ENCODE measurements around the gene BPIFB2.

BPIFB2 gene

GRCh38 chr20:33023439-33024242 is 16.1 kb downstream of the BPIFB2 start:
- no peak for DNase-seq

- DNase-seq: no peak
Measured at GRCh38 chr20:33024243-33024560, 16.7 kb downstream of the BPIFB2 start.

DNA sequence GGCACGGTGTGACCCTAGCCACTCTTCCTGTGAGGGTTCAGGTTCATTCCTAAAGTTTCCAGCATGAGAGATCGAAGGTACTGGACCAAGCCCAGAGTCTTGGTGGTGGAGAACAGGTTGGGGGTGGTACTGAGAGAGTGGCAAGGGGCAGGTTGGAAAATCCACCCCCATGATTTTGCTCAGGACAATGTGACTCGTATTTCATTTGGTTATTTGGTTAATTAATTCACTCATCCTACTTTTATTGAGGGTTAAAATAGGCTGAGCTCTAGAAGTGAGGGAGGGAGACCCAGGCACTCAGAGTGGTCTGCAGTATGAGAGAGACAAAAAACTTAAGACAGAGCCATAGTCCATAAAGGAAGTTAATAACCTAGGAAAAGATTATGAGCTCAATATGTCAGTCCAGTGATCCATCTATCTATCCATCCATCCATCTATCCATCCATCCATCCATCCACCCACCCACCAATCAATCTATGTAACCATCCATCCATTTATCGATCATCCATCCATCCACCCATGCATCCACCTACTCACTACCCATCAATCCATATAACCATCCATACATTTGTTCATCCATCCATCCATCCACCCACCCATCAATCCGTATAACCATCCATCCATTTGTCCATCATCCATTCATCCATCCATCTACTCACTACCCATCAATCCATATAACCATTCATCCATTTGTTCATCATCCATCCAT is 17.3 kb downstream of the BPIFB2 start:
- DNase-seq: no peak

GRCh38 chr20:33025318-33025876 is 17.9 kb downstream of the BPIFB2 start:
- no peak for DNase-seq

DNA sequence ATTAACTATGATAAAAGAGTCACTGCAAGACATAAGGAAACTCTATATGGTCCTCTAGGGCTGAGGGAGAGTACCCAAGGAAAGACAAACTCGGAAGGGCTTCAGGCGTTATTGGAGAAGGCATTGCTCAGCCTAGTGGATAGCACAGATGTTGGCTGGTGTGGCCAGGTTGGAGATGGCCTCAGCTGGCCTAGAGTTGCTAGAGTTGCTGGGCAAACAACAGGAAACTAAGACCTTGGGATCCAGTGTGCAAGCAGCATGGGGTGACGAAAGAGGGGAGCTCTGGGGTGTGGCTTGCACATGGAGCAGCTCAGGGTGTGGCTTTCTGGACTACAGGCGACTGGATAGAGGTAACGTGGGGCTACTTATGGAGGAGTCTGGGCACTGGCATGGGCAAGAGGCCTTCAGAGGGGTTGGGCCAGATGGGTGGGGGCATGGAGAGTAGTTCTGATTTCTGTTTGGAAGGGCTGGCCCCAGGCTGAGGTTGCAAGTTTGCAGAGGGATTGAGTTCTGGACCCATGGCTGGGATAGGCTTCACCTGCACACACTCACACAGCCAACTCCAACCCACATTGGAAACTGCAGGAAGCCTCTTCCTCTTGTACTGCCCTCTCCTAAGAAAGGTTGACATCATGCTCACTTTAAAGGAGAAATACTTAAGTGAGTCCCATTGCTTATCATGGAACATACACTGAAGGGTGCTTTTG is 18.7 kb downstream of the BPIFB2 start:
- no peak for DNase-seq

- DNase-seq: no peak
Measured at GRCh38 chr20:33026779-33027759, 19.6 kb downstream of the BPIFB2 start.

DNA sequence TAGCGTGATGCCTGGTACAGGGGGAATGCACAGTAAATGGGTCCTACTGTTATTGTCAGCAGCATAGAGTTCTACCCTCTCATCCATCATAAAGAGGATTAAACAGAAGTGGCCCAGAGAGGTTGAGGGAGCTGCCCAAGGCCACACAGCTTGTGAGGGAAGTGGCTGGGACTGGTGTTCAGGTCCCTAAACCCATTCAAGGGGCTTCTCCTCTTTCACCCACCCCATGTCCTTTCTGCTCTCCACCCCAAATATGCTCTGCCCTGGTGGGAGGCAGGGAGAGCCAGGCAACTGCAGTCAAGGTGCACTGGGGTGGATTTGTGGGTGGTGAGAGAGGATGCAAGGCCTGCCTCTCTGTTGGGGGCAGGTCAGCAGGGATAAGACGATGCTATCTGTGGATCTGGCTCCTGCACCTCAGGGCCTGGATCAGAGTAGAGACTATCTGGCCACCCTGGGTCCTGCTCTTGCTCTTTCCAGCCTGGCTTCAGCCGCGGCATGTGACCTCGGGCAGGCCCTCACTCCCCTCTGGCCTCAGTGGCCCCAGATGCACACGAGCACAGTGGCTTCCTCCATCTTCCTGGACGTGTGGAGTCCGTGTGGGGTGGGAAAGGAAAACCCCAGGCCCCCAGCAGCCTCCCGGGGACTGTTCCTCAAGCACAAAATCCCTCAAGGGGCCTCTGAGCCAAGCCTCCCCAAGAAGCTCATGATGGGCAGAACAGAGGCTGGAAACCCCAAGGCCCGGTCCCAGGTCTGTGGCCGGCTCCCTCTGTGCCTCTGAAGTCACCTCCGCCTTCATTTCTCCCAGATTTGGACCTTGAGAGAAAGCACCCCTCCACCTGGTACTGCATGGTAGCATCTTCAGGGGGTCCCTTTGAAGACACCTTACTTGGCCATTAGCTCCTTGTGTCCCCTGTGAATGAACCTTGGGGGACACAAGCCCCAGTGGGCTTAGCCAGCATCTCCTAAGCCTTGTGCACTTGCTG is 20.6 kb downstream of the BPIFB2 start:
- no peak for DNase-seq

- no peak for DNase-seq
Measured at GRCh38 chr20:33028875-33029274, 21.4 kb downstream of the BPIFB2 start.

DNA sequence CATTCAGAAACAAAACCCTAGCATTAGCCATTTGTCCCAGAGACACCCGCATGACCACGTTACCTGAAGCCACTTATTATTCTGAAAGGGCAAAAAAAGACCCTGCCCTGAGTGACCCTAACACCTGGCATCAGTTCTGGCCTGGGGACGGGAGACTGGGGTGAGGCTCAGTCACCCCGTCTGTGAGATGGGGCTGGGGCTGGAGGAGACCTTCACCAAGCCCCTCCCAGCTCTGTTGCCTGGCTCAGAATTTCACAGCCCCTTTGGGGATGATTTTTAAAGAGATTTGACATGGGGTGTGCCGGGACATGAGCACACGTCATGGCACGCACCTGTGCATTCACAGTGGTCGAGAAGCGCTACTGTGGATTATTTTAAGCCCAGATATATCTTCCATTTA is 22.6 kb downstream of the BPIFB2 start:
- no peak for DNase-seq

DNA sequence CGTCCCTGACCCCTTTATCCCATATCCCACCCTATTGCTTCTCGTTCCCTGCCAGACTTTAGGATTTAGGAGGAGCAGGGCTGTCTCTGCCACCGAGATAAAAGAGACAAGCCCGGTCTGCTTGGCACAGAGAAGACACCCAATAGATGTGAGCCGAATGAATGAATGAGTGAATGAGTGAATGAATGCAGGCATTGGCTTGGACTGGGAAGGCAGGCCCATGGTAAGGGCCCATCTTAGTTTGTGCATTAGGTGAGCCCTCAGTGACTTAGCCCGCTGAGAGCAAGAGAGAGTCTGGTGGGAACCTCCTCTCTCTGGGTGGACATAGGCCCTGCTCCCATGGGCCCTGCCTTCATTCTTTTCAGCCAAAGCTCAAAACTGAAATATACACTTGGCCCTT is 23.1 kb downstream of the BPIFB2 start:
- no peak for DNase-seq

DNA sequence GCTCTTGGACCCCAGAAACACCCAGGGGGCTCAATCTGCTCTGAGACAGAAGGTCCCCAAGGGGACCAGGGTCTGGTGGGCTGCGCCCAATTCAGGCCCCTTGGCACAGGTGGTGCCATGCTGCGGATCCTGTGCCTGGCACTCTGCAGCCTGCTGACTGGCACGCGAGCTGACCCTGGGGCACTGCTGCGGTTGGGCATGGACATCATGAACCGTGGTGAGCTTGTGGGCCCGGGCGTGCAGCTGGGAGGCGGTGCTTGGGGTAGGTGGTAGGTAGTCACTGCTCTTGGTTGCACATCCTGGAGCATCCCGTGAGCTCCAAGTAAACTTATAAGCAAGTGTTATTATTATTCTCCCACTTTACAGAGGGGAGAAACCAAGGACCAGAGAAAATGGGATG is 24.0 kb downstream of the BPIFB2 start, which contains the start of gene BPIFB6:
TSS of gene BPIFB6 (plus strand) at position 118 of the 400 bp plus-strand sequence. CDS start at position 118, 0 bp downstream.
- DNase-seq: no peak

DNA sequence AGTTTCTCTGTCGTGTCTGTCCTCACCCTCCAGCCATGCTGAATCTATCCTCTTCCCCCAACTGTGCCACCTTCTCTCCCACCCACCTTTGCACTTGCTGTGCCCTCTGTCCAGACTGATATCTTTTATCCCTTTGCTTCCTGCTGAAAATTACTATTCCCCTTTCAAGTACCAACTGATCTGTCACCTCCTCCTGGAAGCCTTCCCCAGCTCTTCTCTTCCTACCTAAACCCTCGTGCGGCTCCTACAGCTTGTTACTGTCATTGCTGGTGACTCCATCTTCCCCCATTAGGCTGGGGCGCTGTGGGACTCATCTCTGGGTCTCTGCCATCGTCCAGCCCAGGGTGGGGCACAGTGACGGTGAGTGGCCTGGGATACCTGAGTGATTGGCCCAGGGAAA is 25.1 kb downstream of the BPIFB2 start:
- DNase-seq: no peak

- DNase-seq: no peak
Measured at GRCh38 chr20:33033381-33033780, 25.9 kb downstream of the BPIFB2 start.

DNA sequence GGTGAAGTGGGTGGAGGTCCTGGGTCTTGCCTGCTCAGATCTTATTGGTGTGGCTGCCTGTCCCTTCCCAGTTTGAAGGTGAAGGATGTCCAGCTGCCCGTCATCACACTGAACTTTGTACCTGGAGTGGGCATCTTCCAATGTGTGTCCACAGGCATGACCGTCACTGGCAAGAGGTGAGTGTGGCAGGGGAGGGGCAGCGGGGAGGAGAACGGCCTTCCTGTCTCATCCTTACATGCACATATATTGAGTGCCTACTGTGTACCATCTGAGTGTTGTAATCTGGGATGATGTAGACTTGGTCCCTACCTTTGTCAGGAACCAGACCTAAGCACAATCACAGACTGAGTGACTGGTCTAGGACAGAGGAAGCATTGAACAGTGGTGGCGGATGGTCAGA is 26.6 kb downstream of the BPIFB2 start:
- DNase-seq: no peak

DNA sequence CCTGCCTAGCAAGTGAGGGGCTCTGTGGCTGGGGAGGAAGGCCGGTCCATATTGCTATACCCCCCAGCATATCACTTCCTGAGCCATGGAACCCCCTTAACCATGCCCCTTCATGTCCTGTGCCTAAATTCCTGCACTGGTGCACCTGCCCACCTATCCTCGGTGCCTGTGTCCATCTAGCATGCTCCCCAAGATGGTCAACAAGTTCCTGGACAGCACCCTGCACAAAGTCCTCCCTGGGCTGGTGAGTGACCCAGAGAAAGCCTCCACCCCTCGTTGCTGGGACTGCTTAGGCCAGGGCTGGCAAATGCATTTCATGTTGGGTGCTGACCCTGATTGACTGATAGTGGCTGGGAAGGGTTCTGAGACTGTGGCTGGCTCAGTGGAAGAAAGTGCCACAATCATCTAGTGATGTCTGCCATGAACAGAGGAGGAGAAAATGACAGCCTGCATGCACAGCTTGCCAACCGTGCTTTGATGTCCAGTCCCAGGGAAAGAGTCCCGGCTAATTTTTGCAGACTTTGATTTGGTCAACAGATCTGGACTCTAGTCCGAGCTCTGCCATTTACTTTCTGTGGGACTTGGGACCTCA is 27.5 kb downstream of the BPIFB2 start:
- DNase-seq: no peak

GRCh38 chr20:33037456-33037855 is 30.0 kb downstream of the BPIFB2 start:
- DNase-seq: no peak

DNA sequence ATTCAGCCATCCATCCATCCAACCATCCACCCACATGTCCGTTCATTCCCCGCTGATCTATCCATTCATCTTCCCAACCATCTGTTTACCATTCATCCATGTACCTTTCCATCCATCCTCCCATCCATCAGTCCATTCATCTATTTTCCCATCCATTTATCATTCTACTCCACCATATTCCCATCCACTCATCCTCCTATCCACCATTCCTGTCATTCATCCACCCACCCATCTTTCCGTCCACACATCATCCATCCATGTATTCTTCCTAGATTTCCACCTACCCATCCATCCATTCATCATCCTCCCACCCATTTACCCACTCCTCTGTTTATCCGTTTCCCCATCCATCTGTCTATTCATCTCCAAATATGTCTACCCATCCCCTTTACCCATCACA is 30.7 kb downstream of the BPIFB2 start:
- no peak for DNase-seq

DNA sequence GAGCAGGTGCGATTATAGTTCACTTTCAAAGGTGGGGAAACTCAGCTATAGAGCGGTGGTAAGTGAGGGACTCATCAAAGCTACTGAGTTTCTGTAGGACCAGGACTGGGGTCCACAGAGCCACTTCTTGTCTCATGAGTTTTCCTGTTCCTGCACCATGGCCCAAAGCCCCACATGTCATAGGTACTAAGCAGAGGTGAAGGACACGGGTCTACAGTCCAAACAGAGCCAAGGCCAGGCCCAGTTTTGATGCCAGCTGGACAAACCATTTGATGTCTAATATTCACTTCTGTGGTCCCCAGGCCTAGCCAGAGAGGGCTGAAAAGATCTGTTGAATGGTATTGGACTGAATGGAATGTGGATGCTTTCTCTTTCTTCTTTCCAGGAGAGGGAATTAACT is 34.9 kb downstream of the BPIFB2 start:
- no peak for DNase-seq

- DNase-seq: no peak
Measured at GRCh38 chr20:33042983-33043730, 35.7 kb downstream of the BPIFB2 start.

DNA sequence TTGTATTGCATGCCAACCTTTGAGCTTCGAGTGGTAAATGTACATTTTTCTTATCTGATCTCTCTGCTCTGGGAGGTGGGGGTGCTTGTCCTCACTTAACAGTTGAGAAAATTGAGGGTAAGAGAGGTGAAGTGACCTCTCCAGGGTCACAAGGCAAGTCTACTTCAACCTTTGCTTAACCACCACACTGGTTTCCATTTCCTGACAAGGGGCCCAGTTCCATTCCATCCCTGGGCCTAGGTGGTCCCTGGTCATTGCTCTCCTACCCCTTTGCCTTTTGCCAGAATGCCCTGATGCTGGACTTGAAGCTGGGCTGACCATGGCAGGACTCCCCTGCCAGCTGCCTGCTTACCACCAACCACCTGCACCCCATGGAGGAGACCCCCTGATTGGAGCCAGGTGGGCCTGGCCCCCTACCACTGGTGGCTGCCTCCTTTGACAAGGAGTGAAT is 36.3 kb downstream of the BPIFB2 start:
- DNase-seq: no peak
